ENCODE measurements around the gene TMTC2.
A peak's percentile ranks its signal among the peaks of the same experiment; 100 is the strongest.

The TMTC2 gene

GRCh38 chr12:82896979-82897378 is 210.3 kb downstream of the TMTC2 start:
- DNase-seq = no peak

GRCh38 chr12:82898441-82898840 is 211.7 kb downstream of the TMTC2 start:
- DNase-seq = no peak

GRCh38 chr12:82904219-82904790 is 217.6 kb downstream of the TMTC2 start:
- DNase-seq = no peak

DNA sequence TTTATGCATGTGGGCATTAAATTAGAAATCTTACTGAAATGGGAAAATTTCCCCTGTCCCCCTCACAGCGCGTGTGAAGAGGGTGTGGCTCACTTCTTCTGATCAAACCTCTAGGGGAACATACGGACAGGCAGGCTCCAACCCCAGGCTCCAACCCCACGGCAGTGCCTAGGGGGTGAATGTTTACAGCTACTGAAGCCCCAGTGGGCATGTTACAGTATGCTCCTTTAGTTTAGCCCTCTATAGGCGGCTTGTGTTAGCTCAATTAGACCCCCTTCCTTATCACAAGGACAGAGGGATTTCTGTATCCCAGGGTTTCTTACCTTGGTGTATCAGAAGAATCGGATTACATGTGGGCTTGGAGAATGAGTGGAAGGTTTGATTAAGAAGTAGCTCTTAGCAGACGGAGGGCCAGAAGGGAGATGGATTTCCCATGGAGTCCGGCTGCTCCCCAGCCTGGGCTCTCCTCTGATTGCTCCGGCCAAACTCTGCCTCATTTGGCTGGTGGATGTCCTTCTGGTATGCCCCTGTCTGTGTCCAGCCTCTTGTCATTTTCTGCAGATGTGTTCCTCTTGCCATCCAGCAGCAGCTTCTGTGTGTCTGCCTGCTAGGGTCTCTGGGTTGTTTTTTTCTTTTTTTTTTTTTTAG is 223.7 kb downstream of the TMTC2 start:
- peak; percentile 2 for DNase-seq

GRCh38 chr12:82912406-82912805 is 225.7 kb downstream of the TMTC2 start:
- DNase-seq = no peak

DNA sequence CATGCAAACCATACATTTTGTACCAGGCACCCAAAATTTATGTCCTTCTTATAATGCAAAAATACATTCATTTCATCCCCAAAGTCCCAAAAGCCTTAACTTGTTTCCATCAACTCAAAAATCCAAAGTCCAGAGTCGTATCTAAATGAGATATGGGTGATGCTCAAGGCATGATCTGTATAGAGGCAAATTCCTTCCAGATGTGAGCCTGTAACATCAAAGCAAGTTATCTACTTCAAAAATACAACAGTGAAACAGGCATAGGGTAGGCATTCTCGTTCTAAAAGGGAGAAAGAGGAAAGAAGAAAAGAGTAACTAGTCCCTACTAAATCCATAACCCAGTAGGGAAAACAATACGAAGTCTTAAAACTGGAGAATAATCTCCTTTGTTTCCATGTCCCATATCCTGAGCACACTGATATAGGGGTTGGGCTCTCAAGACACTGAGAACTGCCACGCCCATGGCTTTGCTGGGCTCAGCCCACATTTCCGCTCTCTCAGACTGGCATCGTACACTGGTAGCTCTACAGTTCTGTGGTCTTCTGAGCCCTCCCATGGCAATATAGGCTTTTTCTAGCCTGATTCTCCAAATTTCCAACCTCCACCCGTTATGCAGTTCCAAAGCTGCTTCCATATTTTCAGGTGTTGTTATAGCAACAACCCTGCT is 232.8 kb downstream of the TMTC2 start:
- no peak for DNase-seq

DNA sequence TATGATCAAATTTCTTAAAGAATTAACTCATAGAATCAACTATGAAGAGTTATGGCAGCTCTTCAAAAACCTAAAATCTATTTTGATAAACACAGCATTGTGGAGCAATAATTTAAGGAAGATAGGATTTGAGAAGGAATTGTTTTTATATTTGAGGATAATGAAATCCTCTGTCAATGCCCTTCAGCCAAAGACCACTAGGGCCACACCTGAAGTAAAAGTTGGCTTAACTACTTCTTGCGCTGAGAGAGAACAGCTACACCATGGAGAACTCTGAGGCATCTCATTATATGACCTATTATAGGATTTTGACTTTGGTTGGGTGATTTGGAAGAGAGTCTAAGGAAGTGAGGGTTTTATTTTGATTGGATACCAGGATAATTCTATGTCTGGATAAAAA is 237.2 kb downstream of the TMTC2 start:
- DNase-seq = no peak

- DNase-seq = no peak
Measured at GRCh38 chr12:82926630-82927029, 239.9 kb downstream of the TMTC2 start.

- no peak for DNase-seq
Measured at GRCh38 chr12:82930301-82930700, 243.6 kb downstream of the TMTC2 start.

- no peak for DNase-seq
Measured at GRCh38 chr12:82931349-82932116, 244.8 kb downstream of the TMTC2 start.

DNA sequence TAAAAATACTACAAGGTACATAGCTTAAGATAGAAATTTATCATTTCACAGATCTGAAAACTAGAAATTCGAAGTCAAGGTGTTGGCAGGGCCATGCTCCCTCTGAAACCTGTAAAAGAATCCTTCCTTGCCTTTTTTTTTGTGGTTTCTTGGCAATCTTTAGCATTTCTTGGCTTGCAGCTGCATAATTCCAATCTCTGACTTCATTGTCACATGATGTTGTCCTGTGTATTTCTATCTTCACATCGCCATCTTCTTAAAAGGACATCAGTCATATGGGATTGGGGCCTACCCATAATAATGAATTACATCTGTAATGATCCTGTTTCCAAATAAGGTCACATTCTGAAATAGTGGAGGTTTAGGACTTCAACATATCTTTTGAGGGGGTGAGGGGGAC is 250.4 kb downstream of the TMTC2 start:
- DNase-seq = no peak

GRCh38 chr12:82942521-82942920 is 255.8 kb downstream of the TMTC2 start:
- no peak for DNase-seq

DNA sequence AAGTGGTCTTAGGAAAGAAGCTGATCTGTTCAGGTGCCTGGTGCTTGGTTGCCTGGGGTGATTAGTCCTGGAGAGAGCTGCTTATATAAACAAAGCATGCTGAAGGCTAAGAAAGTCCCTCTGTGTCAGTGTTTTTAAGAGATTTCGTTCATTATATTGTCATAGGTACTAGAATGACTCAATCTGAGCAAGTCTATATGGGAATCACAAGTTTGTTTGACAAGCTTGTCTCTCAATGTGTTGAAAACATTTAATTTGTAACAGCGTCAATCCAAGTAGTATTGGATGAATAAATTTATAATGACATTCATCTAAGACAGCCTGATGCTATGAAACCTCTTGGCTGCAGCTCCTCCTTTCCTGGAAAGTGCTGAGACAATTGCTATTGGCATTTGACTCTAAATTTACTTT is 256.3 kb downstream of the TMTC2 start:
- no peak for DNase-seq

DNA sequence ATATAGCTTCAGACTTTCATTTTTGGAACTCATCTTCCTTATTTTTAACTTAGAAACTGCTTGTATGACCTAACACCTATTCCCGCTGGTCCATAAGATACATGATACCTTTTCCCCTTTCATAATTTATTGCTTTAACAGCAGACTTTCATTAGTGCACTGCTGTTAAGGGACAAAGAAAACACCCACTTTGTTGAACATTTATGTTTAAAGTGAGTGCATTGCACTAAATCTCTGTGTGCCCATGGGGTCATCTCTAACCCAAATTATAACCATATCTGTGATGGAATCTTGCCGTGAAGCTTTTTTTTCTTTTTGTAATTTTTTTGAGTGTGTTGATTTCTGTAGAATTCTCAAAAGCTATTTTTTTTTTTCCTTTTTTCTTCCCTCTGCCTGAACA is 261.8 kb downstream of the TMTC2 start:
- DNase-seq = no peak

DNA sequence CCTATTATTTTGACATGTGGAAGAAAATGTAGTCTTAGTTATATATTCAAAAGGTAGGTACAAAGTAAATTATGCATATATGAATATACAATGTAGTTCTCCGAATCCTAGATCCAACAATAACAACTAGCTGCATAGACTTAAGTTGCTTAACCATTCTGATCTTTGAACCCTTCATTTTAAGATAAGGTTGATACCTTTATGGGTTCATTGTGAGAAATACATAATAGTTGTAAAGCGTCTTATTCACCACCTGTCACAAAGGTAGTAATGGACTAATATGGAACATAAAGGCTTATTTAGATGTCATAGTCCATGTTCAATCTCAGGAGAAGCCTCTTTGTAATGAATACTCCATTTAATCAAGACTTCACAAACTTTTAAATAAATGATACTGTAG is 263.6 kb downstream of the TMTC2 start:
- DNase-seq = no peak

GRCh38 chr12:82952946-82953345 is 266.2 kb downstream of the TMTC2 start:
- DNase-seq = no peak

DNA sequence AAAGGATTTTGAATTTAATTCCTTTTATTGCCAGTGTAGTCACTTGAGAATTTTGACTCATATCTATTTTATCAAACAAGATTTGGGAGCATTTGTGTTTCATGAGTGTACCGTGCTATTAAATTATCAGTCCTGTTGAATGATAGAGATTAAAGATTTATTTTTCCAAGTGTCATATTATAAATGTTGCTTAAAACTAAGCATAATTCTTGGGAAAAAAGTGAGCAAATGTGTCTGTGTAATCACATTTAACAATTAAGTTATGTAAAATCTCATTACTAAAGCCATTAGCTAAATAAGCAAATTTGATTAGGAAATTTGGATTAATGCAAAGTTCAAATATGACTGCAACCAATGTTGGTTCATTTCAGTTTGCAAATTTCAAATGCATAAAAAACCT is 266.7 kb downstream of the TMTC2 start:
- DNase-seq = no peak

DNA sequence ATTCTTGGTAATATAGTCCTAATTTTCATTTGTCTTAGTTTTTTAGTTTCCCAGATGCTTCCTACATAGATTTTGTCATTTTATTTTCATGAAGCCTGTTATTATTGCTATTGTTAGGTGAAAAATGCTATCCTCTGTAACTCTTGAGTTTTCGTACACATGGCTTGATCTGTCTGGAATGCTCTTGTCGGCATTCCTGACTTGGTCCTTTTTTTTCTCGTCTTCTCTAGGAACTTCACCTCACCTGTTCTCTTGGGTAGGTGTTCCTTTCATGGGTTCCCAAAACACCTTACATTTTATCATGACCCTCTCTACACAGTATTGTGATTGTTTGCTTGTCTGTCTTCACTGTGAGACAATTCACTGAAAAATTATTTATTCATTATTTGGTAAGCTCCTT is 267.4 kb downstream of the TMTC2 start:
- no peak for DNase-seq

- no peak for DNase-seq
Measured at GRCh38 chr12:82954572-82954971, 267.9 kb downstream of the TMTC2 start.

- DNase-seq = no peak
Measured at GRCh38 chr12:82955043-82955442, 268.3 kb downstream of the TMTC2 start.

GRCh38 chr12:82958966-82959365 is 272.3 kb downstream of the TMTC2 start:
- DNase-seq = no peak

DNA sequence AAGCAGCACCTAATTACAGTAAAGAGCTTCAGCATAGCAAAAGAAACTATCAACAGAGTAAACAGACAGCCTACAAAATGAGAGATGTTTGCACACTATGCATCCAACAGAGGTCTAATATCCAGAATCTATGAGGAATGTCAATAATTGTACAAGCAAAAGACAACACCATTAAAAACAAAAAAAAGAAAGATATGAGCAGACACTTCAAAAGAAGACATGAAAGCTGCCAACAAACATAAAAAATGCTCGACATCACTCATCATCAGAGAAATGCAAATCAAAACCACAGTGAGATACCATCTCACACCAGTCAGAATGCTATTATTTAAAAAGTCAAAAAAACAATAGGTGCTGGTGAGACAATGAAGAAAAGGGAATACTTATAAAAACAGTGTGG is 273.1 kb downstream of the TMTC2 start:
- DNase-seq = no peak

DNA sequence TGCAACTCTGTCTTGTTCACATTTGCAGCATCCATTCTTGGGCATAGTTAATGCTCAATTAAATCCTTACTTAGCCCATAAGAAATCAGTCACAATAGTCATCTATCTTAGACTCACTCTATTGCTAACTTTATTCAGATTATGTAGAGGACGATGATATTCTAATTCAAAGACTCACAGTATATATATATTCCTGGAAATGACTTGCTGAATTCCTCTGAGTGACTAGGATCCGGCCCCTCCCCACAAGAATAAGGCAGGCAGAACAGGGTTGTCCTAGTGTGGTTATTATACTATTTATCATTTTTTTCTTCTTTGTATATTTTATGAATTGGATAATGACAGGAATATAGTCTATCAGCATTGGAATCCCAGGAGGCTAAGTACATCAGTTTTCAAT is 275.1 kb downstream of the TMTC2 start:
- no peak for DNase-seq

DNA sequence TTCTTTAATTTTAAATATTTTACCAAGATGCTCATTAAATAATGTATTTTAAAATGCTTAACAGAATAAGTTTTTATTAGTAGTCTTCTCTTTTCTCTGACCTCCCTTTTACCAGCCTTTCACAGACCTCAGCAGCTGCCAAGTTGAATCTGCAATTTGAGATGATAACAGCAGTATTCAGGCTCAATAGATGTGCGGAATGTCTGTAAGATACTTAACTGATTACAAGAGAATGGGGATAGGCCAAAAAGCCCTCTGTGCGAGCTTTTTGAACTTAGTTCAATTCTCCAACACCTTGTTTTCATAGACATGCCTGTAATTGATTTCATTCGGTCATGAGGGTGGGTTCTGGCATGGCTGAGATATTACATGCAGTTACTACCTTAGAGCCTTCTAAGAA is 277.2 kb downstream of the TMTC2 start:
- DNase-seq = no peak

All from DMS 273 treated with DMSO at 0.1 percent for 48 hours (cell line).